Spleen (tissue), 11 donors: Measurements from ENCODE around the gene PLCH1. TPM values are rescaled to one million over a fixed set of nuclear protein-coding genes. Genes with fewer than 3 reads are reported as not detected.

ENCODE experiments used
- DNase-seq: peaks from one replicate; pipeline ENCODE4 v3.0.0-alpha.2; 2020
- H3K27ac ChIP-seq, 8 donors: fragments of 200-600 bp; sonication (generic) in 7 of 8; 1 replicate in 4 of 8; 2 replicates in 4 of 8; pipeline versions ENCODE4 v1.5.0 to v1.8.0; 2016 to 2021; ENCODE audit warnings: inconsistent platforms in 4 of 8, mild to moderate bottlenecking in 4 of 8, moderate library complexity in 1 of 8
- H3K27me3 ChIP-seq, 7 donors: fragments of 200-600 bp; sonication (generic) in 6 of 7; replicated peaks in 1 of 7; 1 replicate in 4 of 7; 2 replicates in 3 of 7; pipeline versions ENCODE4 v1.5.0 to v1.8.0; 2016 to 2021; ENCODE audit warnings: inconsistent platforms in 3 of 7, mild to moderate bottlenecking in 1 of 7
- H3K36me3 ChIP-seq, 6 donors: fragments of 200-600 bp; sonication (generic) in 5 of 6; 1 replicate in 4 of 6; 2 replicates in 2 of 6; pipeline versions ENCODE4 v1.5.0 to v1.8.0; 2016 to 2021; ENCODE audit warnings: inconsistent platforms in 2 of 6
- H3K4me1 ChIP-seq, 6 donors: fragments of 200-600 bp; sonication (generic) in 5 of 6; 1 replicate in 3 of 6; 2 replicates in 3 of 6; pipeline versions ENCODE4 v1.5.0 to v1.8.0; 2016 to 2021; ENCODE audit warnings: inconsistent platforms in 3 of 6
- H3K4me3 ChIP-seq, 8 donors: fragments of 200-600 bp; sonication (generic) in 7 of 8; 1 replicate in 4 of 8; 2 replicates in 4 of 8; pipeline versions ENCODE4 v1.5.0 to v1.8.0; 2016 to 2021; ENCODE audit warnings: inconsistent platforms in 4 of 8, mild to moderate bottlenecking in 4 of 8, moderate library complexity in 2 of 8
- H3K9me3 ChIP-seq, 8 donors: fragments of 200-600 bp; sonication (generic) in 7 of 8; 1 replicate in 4 of 8; 2 replicates in 4 of 8; pipeline versions ENCODE4 v1.5.0 to v1.8.0; 2016 to 2021; ENCODE audit warnings: inconsistent platforms in 4 of 8
- POLR2A ChIP-seq, 3 donors: fragments of 450-650 bp; IDR thresholded peaks; one replicate each; pipeline ENCODE4 v1.5.1; 2017; ENCODE audit warnings: antibody characterized with exemption in 3 of 3, mild to moderate bottlenecking in 1 of 3
- POLR2AphosphoS5 ChIP-seq, 3 donors: sonication (generic); formaldehyde crosslinking; IDR thresholded peaks; one replicate each; pipeline ENCODE4 v1.5.1; 2017; ENCODE audit warnings: antibody characterized with exemption in 3 of 3
- WGBS, 5 donors: extraction: QIAGEN DNeasy Blood & Tissue Kit in 3 of 5; methylation state at CpG; one replicate each; pipeline versions ENCODE4 v1.1.5 to v1.1.7; 2013 to 2018; 5-methylcytosine and 5-hydroxymethylcytosine counted together
- intact Hi-C: fragments of 100-400 bp; cut with DNase I; formaldehyde crosslinking; loops from one replicate; pipeline ENCODE4 v1.15.0; 2023; ENCODE audit warnings: low total_unique reads
- polyA plus RNA-seq, 3 donors: library from polyadenylated mRNA; stranded (reverse); fragments of 200-250 nt; gene quantifications; one replicate each; pipeline ENCODE4 v1.2.1, GENCODE V29; 2013
- total RNA-seq, 7 donors: library from RNA; depleted of rRNA in 3 of 7; stranded (reverse); fragments of >200 nt in 3 of 7; fragmentation: NEBNext Ultra II Directional in 4 of 7; extraction: Animal tissue kit (Norgen Biotek cat#: 25700) in 4 of 7; gene quantifications; one replicate each; pipeline versions ENCODE4 v1.1.0 to v1.2.1, GENCODE V29; 2016 to 2021
- TF ChIP-seq, protein P1 (sequence below), 11 experiments: fragments of 200-600 bp in 7 of 11; fragments of 450-650 bp in 4 of 11; sonication (generic) in 4 of 11; IDR thresholded peaks in 8 of 11; conservative IDR thresholded peaks in 3 of 11; 1 replicate in 7 of 11; 2 replicates in 4 of 11; pipeline versions ENCODE4 v1.4.0 to v1.8.0; 2016 to 2021; ENCODE audit warnings: antibody characterized with exemption in 11 of 11, inconsistent platforms in 4 of 11, mild to moderate bottlenecking in 1 of 11
- donor health status: healthy with polysubstance abuse.
- donor health status: DM: no; HTN: no; CAD: no; lungs with moderate emphysema.
- donor health status: DM: no; HTN: no; CAD: no.
- donor health status: Bipolar disorder and iron deficiency.
- donor health status: healthy.
- donor health status: DM: no; HTN: no; CAD: no.
- donor health status: DM: yes; HTN: yes; CAD: no.

Gene PLCH1
- total and polyA plus RNA-seq, 10 donors: 0.02 to 0.37 (median 0.13) TPM; not detected in 1

DNA sequence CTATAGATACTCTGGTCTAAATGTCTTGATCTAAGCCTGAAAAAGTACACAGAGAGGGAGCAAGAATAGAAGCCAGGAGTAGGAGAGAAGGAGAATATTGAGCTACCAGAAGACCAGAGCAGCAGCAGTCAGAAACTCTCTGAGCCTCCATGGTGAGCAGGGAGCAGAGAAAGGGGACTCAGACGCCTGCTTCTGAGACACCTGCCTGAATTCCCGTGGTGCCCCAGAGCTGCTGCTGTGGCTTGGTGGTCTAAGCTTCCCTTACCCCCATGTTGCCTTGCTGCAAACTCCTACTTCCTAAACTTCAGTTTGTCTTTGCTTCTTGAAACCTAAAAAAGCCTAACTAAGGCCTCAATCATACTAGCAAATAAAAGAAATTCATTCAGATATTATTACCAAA lies 356.5 kb downstream of the PLCH1 start:
- WGBS, 5 donors: 49 to 78% (median 70%) methylated on average over 2 of the region's 2 CpGs
- intact Hi-C loops: no loop called here

DNA sequence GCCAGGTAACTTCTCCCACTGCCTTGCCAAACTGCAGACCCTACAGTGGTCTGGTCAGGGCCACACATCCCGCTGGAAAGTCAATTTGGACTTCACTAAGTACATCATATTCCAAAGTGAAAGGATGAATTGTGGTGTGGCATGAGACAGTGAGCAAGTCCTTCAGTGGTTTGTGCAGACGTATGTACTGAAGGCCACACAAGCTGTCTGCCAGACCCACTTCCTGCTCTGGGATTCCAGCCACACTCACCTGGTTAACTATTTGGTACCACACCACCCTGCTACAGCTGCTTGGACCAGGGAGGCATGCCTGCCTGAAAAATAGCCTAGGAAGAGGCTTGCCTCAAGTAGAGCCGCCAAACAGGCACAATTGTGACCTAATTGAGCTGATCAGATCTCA lies 357.3 kb downstream of the PLCH1 start:
- Histone ChIP-seq H3K27ac (no peak overlapping the region), H3K36me3 (no peaks in the 10 kb centered on the region), H3K4me3 (no peak overlapping the region), H3K27me3 (no peaks in the 10 kb centered on the region), H3K4me1 (no peaks in the 10 kb centered on the region), H3K9me3 (no peaks in the 10 kb centered on the region)
- TF ChIP-seq, protein P1, sequence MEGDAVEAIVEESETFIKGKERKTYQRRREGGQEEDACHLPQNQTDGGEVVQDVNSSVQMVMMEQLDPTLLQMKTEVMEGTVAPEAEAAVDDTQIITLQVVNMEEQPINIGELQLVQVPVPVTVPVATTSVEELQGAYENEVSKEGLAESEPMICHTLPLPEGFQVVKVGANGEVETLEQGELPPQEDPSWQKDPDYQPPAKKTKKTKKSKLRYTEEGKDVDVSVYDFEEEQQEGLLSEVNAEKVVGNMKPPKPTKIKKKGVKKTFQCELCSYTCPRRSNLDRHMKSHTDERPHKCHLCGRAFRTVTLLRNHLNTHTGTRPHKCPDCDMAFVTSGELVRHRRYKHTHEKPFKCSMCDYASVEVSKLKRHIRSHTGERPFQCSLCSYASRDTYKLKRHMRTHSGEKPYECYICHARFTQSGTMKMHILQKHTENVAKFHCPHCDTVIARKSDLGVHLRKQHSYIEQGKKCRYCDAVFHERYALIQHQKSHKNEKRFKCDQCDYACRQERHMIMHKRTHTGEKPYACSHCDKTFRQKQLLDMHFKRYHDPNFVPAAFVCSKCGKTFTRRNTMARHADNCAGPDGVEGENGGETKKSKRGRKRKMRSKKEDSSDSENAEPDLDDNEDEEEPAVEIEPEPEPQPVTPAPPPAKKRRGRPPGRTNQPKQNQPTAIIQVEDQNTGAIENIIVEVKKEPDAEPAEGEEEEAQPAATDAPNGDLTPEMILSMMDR (IDR thresholded peaks at IDR 0.05 in 8 of 11, conservative IDR thresholded peaks at IDR 0.05 in 3 of 11): no peak
- TF ChIP-seq POLR2AphosphoS5 (IDR thresholded peaks at IDR 0.05) (no peak), POLR2A (IDR thresholded peaks at IDR 0.05) (no peak)
- intact Hi-C loops: no loop called here
- 52 to 71% (median 68%) methylated on average over 3 of the region's 3 CpGs for WGBS, 5 donors
- no peak for DNase-seq

More for the DNA sequence above, 356.5 kb downstream of the PLCH1 start:
- no peaks in the 10 kb centered on the region for H3K9me3 ChIP-seq
- no peak for DNase-seq
- no peak overlapping the region for H3K27ac ChIP-seq
- no peaks in the 10 kb centered on the region for H3K27me3 ChIP-seq
- no peaks in the 10 kb centered on the region for H3K36me3 ChIP-seq
- TF ChIP-seq POLR2AphosphoS5 (IDR thresholded peaks at IDR 0.05) (no peak), POLR2A (IDR thresholded peaks at IDR 0.05) (no peak)
- TF ChIP-seq, protein P1 (IDR thresholded peaks at IDR 0.05 in 8 of 11, conservative IDR thresholded peaks at IDR 0.05 in 3 of 11): no peak
- no peak overlapping the region for H3K4me3 ChIP-seq
- H3K4me1 ChIP-seq: no peaks in the 10 kb centered on the region

DNA sequence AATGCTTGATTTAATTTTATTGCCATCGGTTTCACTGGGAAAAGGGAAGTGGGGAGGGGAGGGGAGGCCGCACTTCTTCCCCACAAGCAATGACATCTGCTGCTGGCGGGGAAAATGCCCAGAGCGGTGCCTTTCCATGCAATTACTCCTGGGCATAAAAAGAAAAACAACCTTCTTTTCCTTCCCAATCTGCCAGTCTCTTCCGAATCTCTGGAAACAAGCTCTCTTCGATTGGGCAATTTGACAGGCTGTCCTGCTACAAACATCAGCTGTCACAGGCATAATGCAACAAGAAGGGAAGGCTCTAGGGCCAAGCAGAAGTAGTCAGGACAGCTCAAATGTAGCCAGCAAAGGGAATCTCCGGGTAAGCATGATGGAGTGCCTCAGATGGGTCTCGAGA lies 358.0 kb downstream of the PLCH1 start:
- H3K36me3 ChIP-seq: no peaks in the 10 kb centered on the region
- H3K4me3 ChIP-seq: no peak overlapping the region
- DNase-seq: no peak
- no peaks in the 10 kb centered on the region for H3K4me1 ChIP-seq
- no peaks in the 10 kb centered on the region for H3K9me3 ChIP-seq
- intact Hi-C loops: no loop called here
- TF ChIP-seq POLR2AphosphoS5 (IDR thresholded peaks at IDR 0.05) (no peak), POLR2A (IDR thresholded peaks at IDR 0.05) (no peak)
- TF ChIP-seq, protein P1 (IDR thresholded peaks at IDR 0.05 in 8 of 11, conservative IDR thresholded peaks at IDR 0.05 in 3 of 11): no peak
- no peak overlapping the region for H3K27ac ChIP-seq
- WGBS, 5 donors: 46 to 65% (median 51%) methylated on average over 8 of the region's 8 CpGs
- no peaks in the 10 kb centered on the region for H3K27me3 ChIP-seq

DNA sequence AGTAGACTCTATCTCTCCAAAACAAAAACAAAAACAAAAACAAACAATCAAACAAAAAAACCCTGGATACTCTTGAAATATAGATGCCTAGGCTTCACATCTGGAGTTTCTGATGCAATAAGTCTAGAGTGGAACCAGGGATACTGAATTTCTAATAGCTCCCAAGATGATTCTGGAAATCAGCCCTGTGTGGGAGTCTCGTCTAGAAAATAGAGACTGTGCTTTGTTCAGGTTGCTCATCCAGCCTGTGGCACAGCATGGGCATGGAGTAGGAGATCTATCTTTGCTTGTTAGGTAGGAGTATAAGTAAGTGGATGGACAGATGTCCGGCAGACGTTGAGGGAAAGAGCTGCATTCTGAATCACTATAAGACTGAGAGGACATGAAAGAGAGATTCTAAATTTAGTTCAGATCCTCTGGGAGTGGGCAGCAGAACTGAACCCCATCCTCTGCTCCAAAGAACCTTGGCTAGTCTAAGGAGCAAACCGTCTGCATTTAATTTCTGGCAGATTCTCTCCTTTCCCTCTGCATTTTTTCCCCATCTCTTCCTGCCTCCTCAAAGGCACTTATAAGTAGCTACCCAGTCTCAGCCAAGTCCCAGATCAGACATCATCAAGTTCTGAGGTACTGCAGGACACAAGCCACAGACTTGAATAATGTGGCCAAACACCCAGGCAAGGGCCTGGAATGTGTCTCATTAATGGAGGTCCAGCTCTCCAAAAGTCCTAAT lies 358.8 kb downstream of the PLCH1 start:
- no peak for TF ChIP-seq POLR2A (IDR thresholded peaks at IDR 0.05)
- TF ChIP-seq, protein P1 (IDR thresholded peaks at IDR 0.05 in 8 of 11, conservative IDR thresholded peaks at IDR 0.05 in 3 of 11): no peak
- TF ChIP-seq POLR2AphosphoS5 (IDR thresholded peaks at IDR 0.05): no peak
- no peak overlapping the region for H3K27ac ChIP-seq
- no peak for DNase-seq
- H3K36me3 ChIP-seq: no peaks in the 10 kb centered on the region
- intact Hi-C loops: no loop called here
- no peaks in the 10 kb centered on the region for H3K4me1 ChIP-seq
- H3K4me3 ChIP-seq: no peak overlapping the region
- no peaks in the 10 kb centered on the region for H3K9me3 ChIP-seq
- 71 to 85% (median 76%) methylated on average over 4 of the region's 4 CpGs for WGBS, 5 donors
- H3K27me3 ChIP-seq: no peaks in the 10 kb centered on the region
